GM21381 (cell line): ENCODE measurements around the gene LAMTOR1.
"Not testable (repeated sequence)": the region's sequence is repeated elsewhere in the genome, so short reads cannot be mapped to it uniquely, and the experiment has no call there.

Source experiments
- ATAC-seq: cut with Tn5 transposase; IDR thresholded peaks from one replicate; pipeline ENCODE4 v1.9.1; 2021; ENCODE audit warnings: mild to moderate bottlenecking, moderate library complexity; ENCODE audit not compliant: unreplicated experiment

LAMTOR1 gene

DNA sequence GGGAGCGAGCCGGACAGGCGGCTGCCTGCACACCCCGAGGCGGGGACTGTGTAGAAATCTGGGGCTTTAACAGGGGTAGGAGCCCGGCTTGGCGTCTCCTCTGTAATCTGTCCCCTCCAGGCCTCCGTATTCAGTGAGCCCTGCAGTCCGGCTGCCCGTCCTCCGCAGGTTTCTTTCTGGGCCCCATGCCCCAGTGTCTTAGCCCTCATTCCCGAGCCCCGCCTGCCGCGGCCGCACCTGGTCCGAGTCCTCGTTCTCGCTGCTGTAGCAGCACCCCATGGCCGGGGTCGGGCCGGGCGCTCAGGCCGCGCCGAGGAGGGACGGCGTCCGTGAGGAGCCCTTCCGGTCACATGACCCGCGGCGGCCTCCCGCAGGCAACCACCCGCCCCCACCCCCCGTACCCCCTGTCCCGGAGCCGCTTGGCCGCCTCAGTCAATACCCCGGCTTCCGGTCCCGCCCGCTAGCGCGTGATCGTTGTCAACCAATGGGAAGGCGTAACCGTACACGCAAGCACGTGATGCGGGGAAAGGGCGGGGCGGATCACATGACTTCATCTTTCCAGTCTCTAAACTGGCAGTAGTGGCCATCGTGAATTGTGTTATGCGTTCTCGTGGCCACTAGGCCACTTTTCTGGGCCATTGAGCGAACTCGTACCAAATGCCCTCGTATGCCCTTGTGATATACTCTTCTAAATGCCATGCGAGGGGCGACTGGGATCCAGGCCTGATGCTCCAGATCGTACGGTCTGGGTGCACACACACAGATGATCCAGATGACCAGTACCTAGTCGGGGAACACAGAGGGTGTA lies at the start of gene LAMTOR1:
LAMTOR1 (minus strand) TSS at position 352 of the 808 bp plus-strand sequence; CDS start at position 279, 73 bp downstream.
- peak; percentile 83 for ATAC-seq

- no peak for ATAC-seq
Observed at GRCh38 chr11:72150882-72151281, 47.8 kb upstream of the LAMTOR1 start.

DNA sequence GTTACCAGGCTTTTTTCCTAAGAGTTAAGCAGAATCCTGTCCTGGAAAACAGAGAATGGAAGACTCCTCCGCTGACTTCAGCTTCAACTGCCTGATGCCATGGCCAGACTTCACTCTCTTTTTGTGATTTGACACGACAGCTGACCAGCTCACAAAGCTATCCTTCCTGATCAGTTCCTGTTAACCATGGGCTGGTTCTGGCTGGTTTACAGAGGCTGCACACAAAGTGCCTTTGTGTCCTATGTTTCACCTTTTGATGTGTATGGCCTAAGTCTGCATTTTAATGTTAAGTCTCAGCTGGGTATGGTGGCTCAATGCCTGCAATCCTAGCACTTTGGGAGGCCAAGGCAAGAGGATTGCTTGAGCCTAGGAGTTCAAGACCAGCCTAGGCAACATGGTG lies 43.5 kb upstream of the LAMTOR1 start:
- no peak for ATAC-seq

- no peak for ATAC-seq
Observed at GRCh38 chr11:72144807-72145565, 41.9 kb upstream of the LAMTOR1 start.

GRCh38 chr11:72142543-72142942 lies 39.4 kb upstream of the LAMTOR1 start:
- ATAC-seq, result not testable (repeated sequence)

DNA sequence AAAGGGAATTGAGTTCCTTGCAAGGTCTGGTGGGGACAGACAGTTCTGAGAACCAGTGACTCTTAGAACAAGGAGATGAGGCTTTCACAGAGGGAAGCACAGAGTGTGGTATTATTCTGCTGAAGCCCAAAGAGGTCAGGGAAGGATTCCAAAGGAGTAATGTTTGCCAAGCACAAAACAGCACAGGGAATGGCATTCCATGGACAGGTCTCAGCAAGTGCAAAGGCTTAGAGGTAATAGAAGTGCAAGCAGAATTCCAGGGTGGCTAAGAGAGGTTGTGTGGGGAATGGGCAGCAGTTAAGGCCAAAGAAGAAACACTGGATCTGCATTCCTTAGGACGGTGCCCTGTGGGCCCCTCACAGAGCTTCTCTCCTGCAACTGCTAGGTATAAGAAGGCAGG lies 39.0 kb upstream of the LAMTOR1 start:
- ATAC-seq, result not testable (repeated sequence)

- no peak for ATAC-seq
Observed at GRCh38 chr11:72141066-72141465, 38.0 kb upstream of the LAMTOR1 start.

GRCh38 chr11:72140661-72141060 lies 37.6 kb upstream of the LAMTOR1 start:
- ATAC-seq, result no peak

DNA sequence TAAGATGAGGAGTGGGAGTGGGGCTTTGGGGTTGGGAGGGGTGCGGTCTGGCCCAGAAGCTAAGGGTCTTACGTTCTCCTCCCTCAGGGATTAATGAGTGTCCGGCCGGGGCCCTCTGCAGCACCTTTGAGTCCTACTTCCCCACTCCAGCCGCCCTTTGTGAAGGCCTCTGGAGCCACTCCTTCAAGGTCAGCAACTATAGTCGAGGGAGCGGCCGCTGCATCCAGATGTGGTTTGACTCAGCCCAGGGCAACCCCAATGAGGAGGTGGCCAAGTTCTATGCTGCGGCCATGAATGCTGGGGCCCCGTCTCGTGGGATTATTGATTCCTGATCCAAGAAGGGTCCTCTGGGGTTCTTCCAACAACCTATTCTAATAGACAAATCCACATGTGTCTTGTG lies 36.4 kb upstream of the LAMTOR1 start:
- ATAC-seq, result no peak

DNA sequence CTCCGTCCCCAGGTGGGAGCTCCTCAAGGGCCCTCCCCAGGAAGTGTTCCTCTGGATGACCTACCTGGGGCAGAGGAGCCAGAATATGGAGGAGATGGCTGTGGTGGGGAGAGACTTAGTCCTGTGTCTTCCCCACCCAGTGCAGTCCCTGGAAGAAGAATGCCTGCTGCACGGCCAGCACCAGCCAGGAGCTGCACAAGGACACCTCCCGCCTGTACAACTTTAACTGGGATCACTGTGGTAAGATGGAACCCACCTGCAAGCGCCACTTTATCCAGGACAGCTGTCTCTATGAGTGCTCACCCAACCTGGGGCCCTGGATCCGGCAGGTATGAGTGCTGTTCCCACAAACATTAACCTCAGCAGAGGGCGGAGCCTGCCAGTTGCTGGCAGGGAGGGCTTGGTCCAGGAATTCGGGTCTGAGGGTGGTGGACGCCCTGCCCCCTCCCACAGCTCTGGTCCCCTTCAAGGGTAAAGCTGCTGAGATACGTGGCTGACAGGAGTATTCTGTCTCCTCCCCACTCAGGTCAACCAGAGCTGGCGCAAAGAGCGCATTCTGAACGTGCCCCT lies 35.8 kb upstream of the LAMTOR1 start:
- no peak for ATAC-seq

GRCh38 chr11:72136684-72137262 lies 33.7 kb upstream of the LAMTOR1 start:
- ATAC-seq, result no peak

GRCh38 chr11:72135891-72136683 lies 33.0 kb upstream of the LAMTOR1 start:
- no peak for ATAC-seq

DNA sequence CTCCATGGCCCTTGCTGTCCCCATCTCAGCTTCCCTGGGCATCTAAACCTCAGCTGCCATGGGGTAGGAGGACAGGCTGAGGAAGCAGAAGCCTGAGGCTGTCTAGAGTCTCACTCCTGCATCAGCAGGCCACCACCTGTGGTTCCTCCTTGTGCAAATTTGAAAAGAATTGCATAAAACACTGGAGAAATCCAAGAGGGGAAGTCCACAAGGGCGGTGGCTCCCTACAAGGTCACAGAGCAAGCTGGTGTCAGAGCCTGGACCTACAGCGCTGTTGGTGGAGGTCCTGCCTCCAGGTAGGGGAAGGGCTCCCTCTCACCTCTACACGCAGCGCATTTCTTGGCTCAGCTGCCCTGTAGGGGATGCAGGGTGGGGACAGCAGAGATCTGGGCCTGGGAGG lies 32.4 kb upstream of the LAMTOR1 start, which contains the start of gene FOLR3:
FOLR3 (plus strand) TSS at position 253 of the 400 bp plus-strand sequence. CDS start 228 bp downstream, outside the sequence.
- not testable (repeated sequence) for ATAC-seq

- no peak for ATAC-seq
Observed at GRCh38 chr11:72132646-72133045, 29.5 kb upstream of the LAMTOR1 start.

DNA sequence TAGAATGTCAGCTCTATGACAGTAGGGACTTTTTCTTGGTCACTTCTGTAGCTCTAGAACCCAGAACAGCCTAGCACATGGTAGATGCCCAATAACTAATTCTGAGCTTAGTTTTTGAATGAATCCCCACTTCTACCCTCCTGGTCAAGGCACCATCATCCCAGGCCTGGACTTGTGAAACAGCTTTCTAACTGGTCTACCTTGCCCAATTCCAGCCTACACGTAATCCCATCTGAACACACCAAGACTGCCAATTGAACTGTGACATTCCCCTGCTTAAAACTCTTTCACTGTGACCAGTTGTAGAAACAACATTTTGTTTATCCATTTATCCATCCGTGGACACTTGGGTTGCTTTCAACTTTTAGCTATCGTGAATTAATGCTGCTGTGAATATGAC lies 26.3 kb upstream of the LAMTOR1 start:
- no peak for ATAC-seq

- no peak for ATAC-seq
Observed at GRCh38 chr11:72127923-72128322, 24.8 kb upstream of the LAMTOR1 start.

DNA sequence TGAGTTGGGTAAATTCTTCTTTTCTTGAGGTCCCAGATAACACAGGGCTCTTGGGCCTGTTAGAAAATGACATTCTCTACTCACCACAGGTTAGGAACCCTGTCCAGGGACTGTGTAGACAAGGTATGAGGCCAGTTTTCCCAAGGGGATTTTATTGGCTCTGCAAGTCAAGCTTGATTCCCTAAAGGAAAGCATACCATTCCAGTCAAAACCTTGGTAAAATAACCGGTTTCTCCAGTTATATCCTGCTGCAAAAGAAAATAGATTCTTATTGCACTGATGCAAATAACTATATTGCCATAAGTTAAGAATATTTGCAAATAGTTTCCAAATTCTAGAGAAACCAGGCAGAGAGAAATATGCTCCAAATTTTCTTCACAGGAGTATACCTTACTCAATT lies 22.9 kb upstream of the LAMTOR1 start:
- ATAC-seq, result no peak

DNA sequence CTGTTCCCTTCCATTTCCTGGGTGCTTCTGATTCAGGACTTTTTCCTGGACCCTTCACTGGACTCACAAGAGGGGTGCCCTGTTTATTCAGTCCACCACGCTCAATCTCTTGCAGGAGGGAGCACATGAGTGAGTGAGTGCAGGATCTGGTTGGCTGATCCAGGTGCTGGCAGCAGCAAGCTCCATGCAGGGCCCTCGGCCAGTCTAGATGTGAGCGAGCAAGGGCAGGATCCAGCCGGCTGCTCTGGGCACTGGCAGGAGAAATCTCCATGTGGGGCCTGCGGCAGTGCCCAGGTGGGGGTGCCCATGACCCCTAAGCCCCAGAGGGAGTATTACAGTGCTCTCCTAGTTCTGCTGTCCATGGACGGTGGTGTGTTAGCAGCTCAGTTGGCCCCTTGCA lies 20.9 kb upstream of the LAMTOR1 start:
- ATAC-seq, result no peak

DNA sequence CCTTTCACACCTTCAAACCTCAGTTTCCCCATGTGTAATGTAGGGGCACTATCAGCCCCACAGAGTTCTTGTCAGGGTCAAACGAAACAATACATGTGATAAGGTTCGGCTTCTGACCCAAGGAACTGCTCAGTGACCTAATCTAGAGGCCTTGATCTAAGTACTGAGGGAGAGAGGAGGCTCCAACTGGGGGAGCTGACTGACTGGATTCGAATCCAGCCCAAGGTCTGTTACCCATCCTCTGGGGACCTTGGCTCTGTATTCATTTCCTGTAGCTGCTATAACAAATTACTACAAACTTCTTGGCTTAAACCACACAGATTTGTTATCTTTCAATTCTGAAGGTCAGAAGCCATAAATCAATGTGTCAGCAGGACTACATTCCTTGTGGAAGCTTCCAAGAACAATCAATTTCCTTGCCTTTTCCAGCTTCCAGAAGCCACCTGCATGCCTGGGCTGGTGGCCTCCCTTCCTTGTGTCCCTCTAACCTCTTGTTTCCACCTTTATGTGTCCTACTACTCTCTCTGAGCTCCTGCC lies 20.1 kb upstream of the LAMTOR1 start:
- ATAC-seq, result no peak

DNA sequence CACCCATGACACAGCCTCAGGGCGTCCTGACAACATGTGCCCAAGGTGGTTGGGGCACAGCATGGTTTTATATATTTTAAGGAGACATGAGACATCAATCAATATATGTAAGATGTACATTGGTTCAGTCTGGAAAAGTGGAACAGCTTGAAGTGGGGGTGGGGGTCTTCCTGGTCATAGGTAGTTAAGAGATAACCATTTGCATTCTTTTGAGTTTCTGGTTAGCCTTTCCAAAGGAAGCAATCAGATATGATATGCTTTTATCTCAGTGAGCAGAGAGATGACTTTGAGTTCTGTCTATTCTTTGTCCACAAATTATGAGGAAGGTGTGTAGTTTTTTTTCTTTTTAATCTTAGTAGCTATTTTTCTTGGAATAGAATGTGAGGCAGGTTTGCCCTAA lies 19.5 kb upstream of the LAMTOR1 start:
- ATAC-seq, result no peak
